HCT116 (cell line): ENCODE measurements around the gene HPS3. TPM values are rescaled to one million over a fixed set of nuclear protein-coding genes. Genes with fewer than 3 reads are reported as not detected.

Source experiments
- ATAC-seq: fragments of 200-7000 bp; cut with Tn5 transposase; 2 replicates; pipeline ENCODE4 v1.9.1; 2020; ENCODE audit warnings: mild to moderate bottlenecking, moderate library complexity
- BruUV-seq: library from RNA; stranded (reverse); fragments of 400-500 nt; replicated peaks from 2 replicates; lab custom pipeline; 2021; lab: Mats Ljungman, UMichigan
- CTCF ChIA-PET: fragments of 300-600 bp; sonication (Branson Sonifier 250); formaldehyde crosslinking; loops from one replicate; lab custom pipeline; 2021; ENCODE audit warnings: antibody characterized with exemption; lab: Charles Lee
- POLR2A ChIA-PET: fragments of 300-600, 350-600 bp; sonication (Branson Sonifier 250); formaldehyde crosslinking; loops from one replicate; lab custom pipeline; 2021; ENCODE audit warnings: antibody characterized with exemption; lab: Charles Lee
- RAD21 ChIA-PET, 2 experiments: fragments of 300-600 bp; sonication (Branson Sonifier 250); formaldehyde crosslinking; loops; one replicate each; lab custom pipeline; 2023; ENCODE audit warnings: low total read pairs in 2 of 2; ENCODE audit not compliant: uncharacterized antibody in 2 of 2, unreplicated experiment in 2 of 2, low non-redundant PET in 1 of 2; lab: Charles Lee
- DNase-seq: peaks from one replicate; pipeline ENCODE4 v3.0.0-alpha.2; 2010; ENCODE audit warnings: low read depth, low spot score
- H2AFZ ChIP-seq: fragments of 200-600 bp; shearing (Covaris generic), sonication (generic); 2 replicates; pipeline ENCODE4 v1.6.1; 2017; ENCODE audit warnings: low read depth, mixed run types, mixed read lengths, antibody characterized with exemption, low read length; ENCODE audit not compliant: poor library complexity, severe bottlenecking
- H3K27ac ChIP-seq: 2 replicates; pipeline ENCODE4 v1.5.1; 2012; ENCODE audit warnings: low read depth, low read length
- H3K27me3 ChIP-seq: fragments of 200-600 bp; sonication (generic); 2 replicates; pipeline ENCODE4 v1.6.1; 2016; ENCODE audit warnings: mixed run types, low read length, mixed read lengths; ENCODE audit not compliant: insufficient read depth
- H3K36me3 ChIP-seq, 2 experiments: fragments of 200-500 bp in 1 of 2; fragments of 200-600 bp in 1 of 2; sonication (Bioruptor generic) in 1 of 2; sonication (generic) in 1 of 2; 2 replicates each; pipeline versions ENCODE4 v1.5.1 to v1.6.1; 2014 to 2016; ENCODE audit warnings: low read length in 2 of 2, inconsistent platforms in 1 of 2, mixed read lengths in 1 of 2, mixed run types in 1 of 2; ENCODE audit not compliant: insufficient read depth in 2 of 2, control insufficient read depth in 1 of 2
- H3K4me1 ChIP-seq, 2 experiments: fragments of 200-600 bp in 1 of 2; sonication (generic) in 1 of 2; 2 replicates each; pipeline versions ENCODE4 v1.5.1 to v1.6.1; 2012 to 2017; ENCODE audit warnings: low read length in 2 of 2, inconsistent platforms in 1 of 2, mild to moderate bottlenecking in 1 of 2, mixed read lengths in 1 of 2, mixed run types in 1 of 2, moderate library complexity in 1 of 2; ENCODE audit not compliant: insufficient read depth in 2 of 2, control insufficient read depth in 1 of 2
- H3K4me2 ChIP-seq: fragments of 200-600 bp; sonication (generic); 2 replicates; pipeline ENCODE4 v1.6.1; 2017; ENCODE audit warnings: mixed run types, low read length, mixed read lengths
- H3K4me3 ChIP-seq, 2 experiments: fragments of 200-600 bp in 1 of 2; sonication (generic) in 1 of 2; replicated peaks in 1 of 2; 2 replicates each; pipeline ENCODE4 v1.5.1; 2011 to 2016; ENCODE audit warnings: low read length in 2 of 2, control low read depth in 1 of 2, low read depth in 1 of 2, mild to moderate bottlenecking in 1 of 2, mixed read lengths in 1 of 2, mixed run types in 1 of 2
- H3K79me2 ChIP-seq: fragments of 200-600 bp; sonication (generic); 2 replicates; pipeline ENCODE4 v1.6.1; 2017; ENCODE audit warnings: mild to moderate bottlenecking, mixed run types, low read length, moderate library complexity, mixed read lengths; ENCODE audit not compliant: insufficient read depth
- H3K9ac ChIP-seq: fragments of 200-600 bp; sonication (generic); 2 replicates; pipeline ENCODE4 v1.6.1; 2016; ENCODE audit warnings: low read length, mixed read lengths
- H3K9me2 ChIP-seq: fragments of 200-600 bp; sonication (generic), shearing (Covaris generic); 2 replicates; pipeline ENCODE4 v1.6.1; 2017; ENCODE audit warnings: mixed run types, mild to moderate bottlenecking, moderate library complexity; ENCODE audit not compliant: insufficient read depth
- H3K9me3 ChIP-seq, 2 experiments: fragments of 200-500 bp in 1 of 2; fragments of 200-600 bp in 1 of 2; sonication (Bioruptor generic) in 1 of 2; sonication (generic) in 1 of 2; 2 replicates each; pipeline ENCODE4 v1.6.1; 2014 to 2017; ENCODE audit warnings: low read length in 2 of 2, mixed read lengths in 2 of 2, inconsistent platforms in 1 of 2, low read depth in 1 of 2, mild to moderate bottlenecking in 1 of 2, mixed run types in 1 of 2, moderate library complexity in 1 of 2; ENCODE audit not compliant: control insufficient read depth in 1 of 2, insufficient read depth in 1 of 2
- H4K20me1 ChIP-seq: fragments of 200-600 bp; sonication (generic), shearing (Covaris generic); 2 replicates; pipeline ENCODE4 v1.6.1; 2017; ENCODE audit warnings: mixed run types, mild to moderate bottlenecking, moderate library complexity; ENCODE audit not compliant: insufficient read depth
- ATF3 ChIP-seq: IDR thresholded peaks from 2 replicates; pipeline ENCODE4 v1.6.1; 2012
- CBX3 ChIP-seq: IDR thresholded peaks from 2 replicates; pipeline ENCODE4 v1.6.1; 2012; ENCODE audit warnings: low read depth
- CEBPB ChIP-seq: IDR thresholded peaks from 2 replicates; pipeline ENCODE4 v1.6.1; 2012; ENCODE audit warnings: low read depth
- CTCF ChIP-seq, 3 experiments: fragments of 200-600 bp in 1 of 3; sonication (generic) in 1 of 3; IDR thresholded peaks in 2 of 3; conservative IDR thresholded peaks in 1 of 3; 2 replicates each; pipeline ENCODE4 v1.5.1; 2012 to 2017; ENCODE audit warnings: low read depth in 2 of 3, low read length in 2 of 3, antibody characterized with exemption in 1 of 3, borderline replicate concordance in 1 of 3, control low read depth in 1 of 3, mild to moderate bottlenecking in 1 of 3, mixed read lengths in 1 of 3, mixed run types in 1 of 3, moderate library complexity in 1 of 3; ENCODE audit not compliant: insufficient read depth in 1 of 3
- EGR1 ChIP-seq: IDR thresholded peaks from 2 replicates; pipeline ENCODE4 v1.6.1; 2012; ENCODE audit warnings: low read depth
- ELF1 ChIP-seq: IDR thresholded peaks from 2 replicates; pipeline ENCODE4 v1.6.1; 2012; ENCODE audit warnings: low read depth, borderline replicate concordance
- EZH2 ChIP-seq: fragments of 200-600 bp; sonication (generic); IDR thresholded peaks from 2 replicates; pipeline ENCODE4 v1.6.1; 2017; ENCODE audit warnings: antibody characterized with exemption, mixed run types
- EZH2phosphoT487 ChIP-seq: fragments of 200-600 bp; IDR thresholded peaks from 2 replicates; pipeline ENCODE4 v1.6.1; 2018; ENCODE audit warnings: antibody characterized with exemption, borderline replicate concordance
- FOSL1 ChIP-seq: IDR thresholded peaks from 2 replicates; pipeline ENCODE4 v1.6.1; 2012; ENCODE audit warnings: low read depth
- MAX ChIP-seq: IDR thresholded peaks from 2 replicates; pipeline ENCODE4 v1.6.1; 2012
- POLR2A ChIP-seq: IDR thresholded peaks from 2 replicates; pipeline ENCODE4 v1.7.0; 2011; ENCODE audit warnings: borderline replicate concordance; ENCODE audit not compliant: insufficient read depth, insufficient read length; ENCODE audit errors: extremely low read depth
- POLR2AphosphoS5 ChIP-seq: IDR thresholded peaks from 2 replicates; pipeline ENCODE4 v1.6.1; 2011; ENCODE audit warnings: mild to moderate bottlenecking, low read depth, low read length, moderate library complexity
- RAD21 ChIP-seq: IDR thresholded peaks from 2 replicates; pipeline ENCODE4 v1.6.1; 2012; ENCODE audit warnings: low read depth, mild to moderate bottlenecking
- REST ChIP-seq: IDR thresholded peaks from 2 replicates; pipeline ENCODE4 v1.6.1; 2012; ENCODE audit warnings: low read depth
- TCF7L2 ChIP-seq: IDR thresholded peaks from 2 replicates; pipeline ENCODE4 v1.7.0; 2011; ENCODE audit warnings: borderline replicate concordance, inconsistent platforms; ENCODE audit not compliant: insufficient read depth, insufficient read length; ENCODE audit errors: extremely low read depth
- YY1 ChIP-seq: IDR thresholded peaks from 2 replicates; pipeline ENCODE4 v1.6.1; 2011; ENCODE audit warnings: low read length, low read depth, moderate library complexity, mild to moderate bottlenecking; ENCODE audit not compliant: insufficient replicate concordance; ENCODE audit errors: extremely low read depth
- ZNF274 ChIP-seq: fragments of 200-500 bp; sonication (Bioruptor generic); IDR thresholded peaks from 2 replicates; pipeline ENCODE4 v1.6.1; 2014; ENCODE audit warnings: mild to moderate bottlenecking, low read depth, low read length, inconsistent platforms
- intact Hi-C: fragments of 100-400 bp; cut with micrococcal nuclease; formaldehyde crosslinking; loops from 2 replicates; pipeline ENCODE4 v1.10.0; 2022
- total RNA-seq: library from RNA; stranded (reverse); gene quantifications from one replicate; pipeline ENCODE4 v1.2.1, GENCODE V29; 2021; ENCODE audit not compliant: unreplicated experiment
- TF ChIP-seq, protein P1 (sequence below): IDR thresholded peaks from 2 replicates; pipeline ENCODE4 v1.6.1; 2011; ENCODE audit warnings: mild to moderate bottlenecking, low read length, moderate library complexity; ENCODE audit not compliant: insufficient replicate concordance; ENCODE audit errors: extremely low read depth

The HPS3 gene
- total RNA-seq, 1 experiment from 2014 or later = 17.1 TPM

DNA sequence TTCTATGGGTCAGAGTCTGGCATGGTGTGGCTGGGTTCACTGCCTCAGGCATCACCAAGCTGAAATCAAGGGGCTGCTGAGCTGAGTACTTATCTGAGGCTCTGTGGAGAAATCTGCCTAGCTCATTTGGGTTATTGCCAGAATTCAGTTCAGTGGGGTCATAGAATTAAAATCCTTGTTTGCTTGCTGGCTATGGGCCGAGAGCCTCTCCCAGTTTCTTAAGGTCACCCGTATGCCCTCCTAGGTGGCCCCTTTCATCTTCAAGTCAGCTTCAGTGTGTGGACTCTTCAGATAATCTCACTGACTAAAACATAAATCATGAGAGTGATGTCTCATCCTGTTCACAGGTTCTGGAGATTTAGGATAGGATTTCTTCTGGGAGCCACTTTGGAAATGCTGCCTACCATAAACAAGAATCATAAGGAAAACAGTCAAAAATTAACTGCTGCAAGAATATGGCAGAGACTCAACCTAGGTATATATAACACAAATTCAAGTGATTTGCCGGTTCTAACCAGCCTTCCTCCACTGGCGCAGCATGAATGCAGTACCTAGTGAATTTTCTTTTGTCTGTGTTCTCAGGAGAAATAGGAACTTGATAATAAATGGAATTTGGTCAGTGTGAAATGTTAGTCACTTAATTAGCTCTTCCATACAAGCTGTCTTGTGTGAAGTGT, 86.9 kb downstream of the HPS3 start:
- CTCF ChIA-PET = no interaction called here
- no peak overlapping the region for H3K27ac ChIP-seq

More for the DNA sequence above, 86.9 kb downstream of the HPS3 start:
- no peaks in the 10 kb centered on the region for H3K27me3 ChIP-seq
- POLR2A ChIA-PET = no interaction called here
- ATAC-seq = no peak
- H3K9me3 ChIP-seq = no peaks in the 10 kb centered on the region
- H3K4me2 ChIP-seq = no peak overlapping the region
- H2AFZ ChIP-seq = no peak overlapping the region
- no peaks in the 10 kb centered on the region for H3K9me2 ChIP-seq
- no peaks in the 10 kb centered on the region for H3K36me3 ChIP-seq
- no peak overlapping the region for H3K9ac ChIP-seq
- no peaks in the 10 kb centered on the region for H3K4me1 ChIP-seq
- intact Hi-C loops = no loop called here
- no peak for TF ChIP-seq ELF1
- TF ChIP-seq CBX3 = no peak
- TF ChIP-seq EGR1 = no peak
- TF ChIP-seq, protein P1, sequence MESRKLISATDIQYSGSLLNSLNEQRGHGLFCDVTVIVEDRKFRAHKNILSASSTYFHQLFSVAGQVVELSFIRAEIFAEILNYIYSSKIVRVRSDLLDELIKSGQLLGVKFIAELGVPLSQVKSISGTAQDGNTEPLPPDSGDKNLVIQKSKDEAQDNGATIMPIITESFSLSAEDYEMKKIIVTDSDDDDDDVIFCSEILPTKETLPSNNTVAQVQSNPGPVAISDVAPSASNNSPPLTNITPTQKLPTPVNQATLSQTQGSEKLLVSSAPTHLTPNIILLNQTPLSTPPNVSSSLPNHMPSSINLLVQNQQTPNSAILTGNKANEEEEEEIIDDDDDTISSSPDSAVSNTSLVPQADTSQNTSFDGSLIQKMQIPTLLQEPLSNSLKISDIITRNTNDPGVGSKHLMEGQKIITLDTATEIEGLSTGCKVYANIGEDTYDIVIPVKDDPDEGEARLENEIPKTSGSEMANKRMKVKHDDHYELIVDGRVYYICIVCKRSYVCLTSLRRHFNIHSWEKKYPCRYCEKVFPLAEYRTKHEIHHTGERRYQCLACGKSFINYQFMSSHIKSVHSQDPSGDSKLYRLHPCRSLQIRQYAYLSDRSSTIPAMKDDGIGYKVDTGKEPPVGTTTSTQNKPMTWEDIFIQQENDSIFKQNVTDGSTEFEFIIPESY = no peak
- TF ChIP-seq YY1 = no peak
- no peak for TF ChIP-seq EZH2phosphoT487
- no peak for TF ChIP-seq POLR2A
- TF ChIP-seq RAD21 = no peak
- no peak for TF ChIP-seq REST
- no peak for TF ChIP-seq TCF7L2
- TF ChIP-seq CTCF (IDR thresholded peaks at IDR 0.05 in 2 of 3, conservative IDR thresholded peaks at IDR 0.05 in 1 of 3; ENCODE audit: borderline replicate concordance in 1 of 3, insufficient read depth in 1 of 3, low read depth in 2 of 3, low read length in 2 of 3) = no peak
- TF ChIP-seq CEBPB = no peak
- no peak for TF ChIP-seq EZH2
- no peak for TF ChIP-seq ZNF274
- TF ChIP-seq ATF3 = no peak
- TF ChIP-seq POLR2AphosphoS5 = no peak
- TF ChIP-seq MAX = no peak
- no peak for TF ChIP-seq FOSL1
- TF ChIP-seq, all 23 proteins: peak for 0
- no peaks in the 10 kb centered on the region for H4K20me1 ChIP-seq
- BruUV-seq = no TSS peak
- DNase-seq = no peak
- H3K79me2 ChIP-seq = no peaks in the 10 kb centered on the region
- RAD21 ChIA-PET = no interaction called here
- H3K4me3 ChIP-seq = no peak overlapping the region
